ACC112 (cell line): ENCODE data around the gene IDH3B.
"Not testable (repeated sequence)": the region's sequence is repeated elsewhere in the genome, so short reads cannot be mapped to it uniquely, and the experiment has no call there.

Experiments used
- H2AFZ ChIP-seq: fragments of 200-600 bp; sonication (generic); one replicate; pipeline ENCODE4 v1.6.0; 2017; ENCODE audit warnings: antibody characterized with exemption, low read length; ENCODE audit not compliant: unreplicated experiment
- H3K27ac ChIP-seq: fragments of 200-600 bp; sonication (generic); 2 replicates; pipeline ENCODE4 v1.5.1; 2014; ENCODE audit warnings: low read depth, mild to moderate bottlenecking, antibody characterized with exemption, low read length, moderate library complexity
- H3K27me3 ChIP-seq: fragments of 200-600 bp; sonication (generic); 2 replicates; pipeline ENCODE4 v1.6.1; 2014; ENCODE audit warnings: mild to moderate bottlenecking, antibody characterized with exemption, low read length, moderate library complexity, mixed read lengths; ENCODE audit not compliant: insufficient read depth
- H3K36me3 ChIP-seq: fragments of 200-600 bp; sonication (generic); 2 replicates; pipeline ENCODE4 v1.6.1; 2016; ENCODE audit warnings: mild to moderate bottlenecking, antibody characterized with exemption, low read length, moderate library complexity, mixed read lengths; ENCODE audit not compliant: insufficient read depth
- H3K4me1 ChIP-seq: fragments of 200-600 bp; sonication (generic); one replicate; pipeline ENCODE4 v1.6.1; 2016; ENCODE audit warnings: low read length, mixed read lengths; ENCODE audit not compliant: insufficient read depth, unreplicated experiment, control insufficient read depth
- H3K4me3 ChIP-seq: fragments of 200-600 bp; sonication (generic); 2 replicates; pipeline ENCODE4 v1.5.1; 2014; ENCODE audit warnings: mild to moderate bottlenecking, low read depth, low read length
- H3K79me2 ChIP-seq: fragments of 200-600 bp; sonication (generic); one replicate; pipeline ENCODE4 v1.6.0; 2016; ENCODE audit warnings: low read length; ENCODE audit not compliant: control insufficient read depth, unreplicated experiment, insufficient read depth

The IDH3B gene

GRCh38 chr20:2701671-2702081, 37.7 kb upstream of the IDH3B start:
- Histone ChIP-seq H3K27ac (no peak overlapping the region), H3K27me3 (peaks cover 91% of the 10 kb centered on the region), H3K79me2 (no peaks in the 10 kb centered on the region), H3K4me1 (no peaks in the 10 kb centered on the region), H2AFZ (no peak overlapping the region), H3K4me3 (no peak overlapping the region), H3K36me3 (no peaks in the 10 kb centered on the region)

GRCh38 chr20:2700913-2701620, 37.1 kb upstream of the IDH3B start:
- Histone ChIP-seq H3K36me3 (no peaks in the 10 kb centered on the region), H3K27ac (no peak overlapping the region), H3K4me3 (no peak overlapping the region), H3K79me2 (no peaks in the 10 kb centered on the region), H3K4me1 (no peaks in the 10 kb centered on the region), H3K27me3 (peaks cover 92% of the 10 kb centered on the region), H2AFZ (no peak overlapping the region)

GRCh38 chr20:2699775-2700413, 35.9 kb upstream of the IDH3B start:
- Histone ChIP-seq H3K79me2 (no peaks in the 10 kb centered on the region), H3K27ac (no peak overlapping the region), H3K4me1 (no peaks in the 10 kb centered on the region), H2AFZ (no peak overlapping the region), H3K36me3 (no peaks in the 10 kb centered on the region), H3K27me3 (peaks cover 92% of the 10 kb centered on the region), H3K4me3 (no peak overlapping the region)

GRCh38 chr20:2698912-2699311, 34.9 kb upstream of the IDH3B start:
- no peaks in the 10 kb centered on the region for H3K4me1 ChIP-seq
- H2AFZ ChIP-seq = no peak overlapping the region
- H3K4me3 ChIP-seq = no peak overlapping the region
- peaks cover 92% of the 10 kb centered on the region for H3K27me3 ChIP-seq
- no peak overlapping the region for H3K27ac ChIP-seq
- H3K36me3 ChIP-seq = no peaks in the 10 kb centered on the region
- no peaks in the 10 kb centered on the region for H3K79me2 ChIP-seq

GRCh38 chr20:2698186-2698817, 34.3 kb upstream of the IDH3B start:
- H2AFZ ChIP-seq = no peak overlapping the region
- H3K4me3 ChIP-seq = no peak overlapping the region
- H3K79me2 ChIP-seq = no peaks in the 10 kb centered on the region
- H3K27ac ChIP-seq = no peak overlapping the region
- H3K36me3 ChIP-seq = no peaks in the 10 kb centered on the region
- no peaks in the 10 kb centered on the region for H3K4me1 ChIP-seq
- H3K27me3 ChIP-seq = peaks cover 92% of the 10 kb centered on the region

GRCh38 chr20:2697768-2698167, 33.8 kb upstream of the IDH3B start:
- no peak overlapping the region for H3K4me3 ChIP-seq
- H3K79me2 ChIP-seq = no peaks in the 10 kb centered on the region
- no peaks in the 10 kb centered on the region for H3K4me1 ChIP-seq
- no peaks in the 10 kb centered on the region for H3K36me3 ChIP-seq
- no peak overlapping the region for H2AFZ ChIP-seq
- peaks cover 88% of the 10 kb centered on the region for H3K27me3 ChIP-seq
- H3K27ac ChIP-seq = no peak overlapping the region

- Histone ChIP-seq H3K36me3 (no peaks in the 10 kb centered on the region), H3K4me1 (no peaks in the 10 kb centered on the region), H3K79me2 (no peaks in the 10 kb centered on the region), H2AFZ (no peak overlapping the region), H3K4me3 (no peak overlapping the region), H3K27me3 (peaks cover 87% of the 10 kb centered on the region), H3K27ac (no peak overlapping the region)
Observed at GRCh38 chr20:2696646-2697045, 32.6 kb upstream of the IDH3B start.

- not testable (repeated sequence) for H3K27ac ChIP-seq, H3K36me3 ChIP-seq, H3K4me3 ChIP-seq, H3K4me1 ChIP-seq, H3K79me2 ChIP-seq, H2AFZ ChIP-seq
- H3K27me3 ChIP-seq = peaks cover 87% of the 10 kb centered on the region
Observed at GRCh38 chr20:2695984-2696525, 32.0 kb upstream of the IDH3B start.

GRCh38 chr20:2695206-2695983, 31.4 kb upstream of the IDH3B start:
- Histone ChIP-seq H3K4me3 (no peak overlapping the region), H3K4me1 (no peaks in the 10 kb centered on the region), H3K79me2 (no peaks in the 10 kb centered on the region), H3K36me3 (no peaks in the 10 kb centered on the region), H3K27me3 (peaks cover 85% of the 10 kb centered on the region), H2AFZ (no peak overlapping the region), H3K27ac (no peak overlapping the region)

- H3K4me3 ChIP-seq = no peak overlapping the region
- peaks cover 84% of the 10 kb centered on the region for H3K27me3 ChIP-seq
- no peaks in the 10 kb centered on the region for H3K36me3 ChIP-seq
- no peaks in the 10 kb centered on the region for H3K79me2 ChIP-seq
- no peak overlapping the region for H3K27ac ChIP-seq
- no peak overlapping the region for H2AFZ ChIP-seq
- no peaks in the 10 kb centered on the region for H3K4me1 ChIP-seq
Observed at GRCh38 chr20:2694519-2694918, 30.5 kb upstream of the IDH3B start.
